Measurements from ENCODE around the gene ACVR2A.

Gene ACVR2A

DNA sequence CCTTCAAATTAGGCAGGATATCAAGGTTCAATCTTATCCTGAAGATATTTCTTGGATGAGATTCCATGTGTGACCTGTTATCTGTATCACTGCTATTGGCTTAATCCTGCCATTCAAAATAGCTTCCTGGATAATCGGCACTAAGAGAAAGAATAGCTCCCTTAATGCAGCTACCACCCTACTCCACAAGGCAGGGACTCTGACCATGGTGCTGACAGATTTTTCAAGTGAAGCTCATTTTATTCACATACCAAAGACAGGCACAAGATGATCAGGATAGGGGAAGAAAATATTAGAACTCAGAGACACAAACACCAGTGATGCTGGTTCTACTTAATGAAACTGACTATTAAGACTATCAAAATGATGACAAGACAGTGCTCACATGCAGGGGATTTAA lies 100.8 kb downstream of the ACVR2A start:
- no peak for DNase-seq (ENCODE audit: low read depth, low spot score)
- Histone ChIP-seq H3K9ac (ENCODE audit: insufficient read length, low read depth) (no peak overlapping the region), H3K4me3 (ENCODE audit: insufficient read length, low read depth) (no peak overlapping the region), H3K27me3 (ENCODE audit: insufficient read depth, insufficient read length) (no peaks in the 10 kb centered on the region), H3K36me3 (ENCODE audit: insufficient read depth, insufficient read length, low read length) (peaks cover 34% of the 10 kb centered on the region), H3K9me3 (ENCODE audit: insufficient read depth, low read length) (no peaks in the 10 kb centered on the region), H3K4me1 (ENCODE audit: insufficient read depth, insufficient read length) (no peaks in the 10 kb centered on the region)
- no peak for TF ChIP-seq YY1 (IDR thresholded peaks at IDR 0.05; ENCODE audit: insufficient read depth, insufficient read length)
- TF ChIP-seq SUZ12 (IDR thresholded peaks at IDR 0.05; ENCODE audit: extremely low read depth, insufficient read depth, insufficient read length) = no peak
- no peak for TF ChIP-seq ZNF274 (IDR thresholded peaks at IDR 0.05; ENCODE audit: low read depth, low read length)

DNA sequence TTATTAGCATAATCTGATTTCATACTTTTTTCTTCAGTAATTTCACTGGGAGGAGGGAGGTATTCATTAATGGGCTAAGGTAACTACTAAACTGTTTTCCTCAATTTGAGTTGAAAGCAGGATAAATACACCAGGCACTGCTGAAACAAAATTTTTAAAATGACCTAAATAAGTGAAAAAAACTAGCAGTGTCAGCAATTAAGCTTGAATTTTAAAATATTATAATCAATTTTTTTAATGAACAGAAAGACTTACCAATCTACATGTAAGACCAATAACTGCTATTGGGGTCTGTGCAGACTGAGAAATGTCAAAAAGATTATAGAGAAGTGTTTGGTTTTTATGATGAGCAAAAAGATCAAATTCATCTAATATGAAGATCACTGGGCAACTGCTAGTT lies 107.3 kb downstream of the ACVR2A start:
- Histone ChIP-seq H3K9ac (ENCODE audit: insufficient read length, low read depth) (no peak overlapping the region), H3K4me1 (ENCODE audit: insufficient read depth, insufficient read length) (no peaks in the 10 kb centered on the region), H3K9me3 (ENCODE audit: insufficient read depth, low read length) (no peaks in the 10 kb centered on the region), H3K27me3 (ENCODE audit: insufficient read depth, insufficient read length) (no peaks in the 10 kb centered on the region), H3K36me3 (ENCODE audit: insufficient read depth, insufficient read length, low read length) (peaks cover 21% of the 10 kb centered on the region), H3K4me3 (ENCODE audit: insufficient read length, low read depth) (no peak overlapping the region)
- TF ChIP-seq ZNF274 (IDR thresholded peaks at IDR 0.05; ENCODE audit: low read depth, low read length) = no peak
- no peak for TF ChIP-seq YY1 (IDR thresholded peaks at IDR 0.05; ENCODE audit: insufficient read depth, insufficient read length)
- TF ChIP-seq SUZ12 (IDR thresholded peaks at IDR 0.05; ENCODE audit: extremely low read depth, insufficient read depth, insufficient read length) = no peak
- no peak for DNase-seq (ENCODE audit: low read depth, low spot score)

DNA sequence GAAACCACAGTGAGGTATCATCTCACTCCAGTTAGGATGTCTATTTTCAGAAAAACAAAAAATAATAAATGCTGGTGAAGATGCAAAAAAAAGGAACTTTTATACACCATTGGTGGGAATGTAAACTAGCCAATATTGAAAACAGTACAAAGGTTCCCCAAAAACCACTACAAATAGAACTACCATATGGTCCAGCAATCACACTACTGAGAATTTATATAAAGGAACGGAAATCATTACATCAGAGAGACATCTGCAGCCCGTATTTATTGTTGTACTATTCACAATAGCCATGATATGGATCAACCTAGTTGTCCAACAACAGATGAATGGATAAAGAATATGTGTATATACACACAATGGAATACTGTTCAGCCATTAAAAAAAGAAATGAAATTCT lies 123.7 kb downstream of the ACVR2A start:
- Histone ChIP-seq H3K4me1 (ENCODE audit: insufficient read depth, insufficient read length) (no peaks in the 10 kb centered on the region), H3K27me3 (ENCODE audit: insufficient read depth, insufficient read length) (no peaks in the 10 kb centered on the region), H3K9me3 (ENCODE audit: insufficient read depth, low read length) (no peaks in the 10 kb centered on the region), H3K36me3 (ENCODE audit: insufficient read depth, insufficient read length, low read length) (peaks cover 10% of the 10 kb centered on the region), H3K4me3 (ENCODE audit: insufficient read length, low read depth) (no peak overlapping the region), H3K9ac (ENCODE audit: insufficient read length, low read depth) (no peak overlapping the region)
- no peak for DNase-seq (ENCODE audit: low read depth, low spot score)
- TF ChIP-seq ZNF274 (IDR thresholded peaks at IDR 0.05; ENCODE audit: low read depth, low read length) (no peak), YY1 (IDR thresholded peaks at IDR 0.05; ENCODE audit: insufficient read depth, insufficient read length) (no peak), SUZ12 (IDR thresholded peaks at IDR 0.05; ENCODE audit: extremely low read depth, insufficient read depth, insufficient read length) (no peak)

DNA sequence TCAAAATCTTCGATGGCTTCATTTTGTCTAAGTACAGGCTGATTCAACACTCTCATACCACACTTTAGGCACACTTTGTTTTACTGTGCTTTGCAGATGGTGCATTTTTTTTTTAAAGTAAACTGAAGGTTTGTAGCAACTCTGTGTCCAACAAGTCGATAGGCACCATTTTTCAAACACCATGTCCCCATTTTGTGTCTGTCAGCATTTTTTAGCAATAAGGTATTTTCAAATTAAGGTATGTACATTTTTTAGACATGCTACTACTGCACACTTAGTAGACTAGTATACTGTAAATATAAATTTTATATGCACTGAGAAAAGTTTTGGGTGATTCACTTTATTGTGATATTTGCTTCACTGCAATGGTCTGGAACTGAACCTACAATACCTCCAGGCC lies 131.3 kb downstream of the ACVR2A start:
- peaks cover 13% of the 10 kb centered on the region for H3K36me3 ChIP-seq (ENCODE audit: insufficient read depth, insufficient read length, low read length)
- 0 out of 2 replicates have a peak, but pooled peaks cover 7% of the 10 kb centered on the region for H3K9me3 ChIP-seq (ENCODE audit: insufficient read depth, low read length)
- no peaks in the 10 kb centered on the region for H3K27me3 ChIP-seq (ENCODE audit: insufficient read depth, insufficient read length)
- TF ChIP-seq SUZ12 (IDR thresholded peaks at IDR 0.05; ENCODE audit: extremely low read depth, insufficient read depth, insufficient read length) (no peak), YY1 (IDR thresholded peaks at IDR 0.05; ENCODE audit: insufficient read depth, insufficient read length) (no peak), ZNF274 (IDR thresholded peaks at IDR 0.05; ENCODE audit: low read depth, low read length) (no peak)
- no peak for DNase-seq (ENCODE audit: low read depth, low spot score)
- H3K4me1 ChIP-seq (ENCODE audit: insufficient read depth, insufficient read length) = no peaks in the 10 kb centered on the region
- H3K9ac ChIP-seq (ENCODE audit: insufficient read length, low read depth) = no peak overlapping the region
- no peak overlapping the region for H3K4me3 ChIP-seq (ENCODE audit: insufficient read length, low read depth)

DNA sequence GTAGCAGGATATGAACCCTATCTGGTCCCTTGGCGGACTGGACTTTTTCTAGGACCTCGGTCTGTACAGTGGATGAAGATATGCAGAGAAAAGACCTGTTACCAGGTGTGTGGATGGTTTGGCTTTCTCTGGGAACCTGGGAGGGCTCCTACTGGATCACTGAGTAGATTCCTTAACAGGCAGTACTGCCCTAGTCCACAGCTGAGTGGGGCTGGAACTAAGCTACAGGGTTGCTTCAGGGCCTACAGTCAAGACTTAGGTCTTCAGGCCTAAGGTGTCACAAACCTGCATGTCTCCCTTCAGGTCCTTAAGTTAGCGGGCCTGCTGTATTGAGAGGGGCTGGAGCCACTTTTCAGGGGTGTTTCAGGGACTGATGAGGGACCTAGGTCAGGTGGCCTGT lies 132.8 kb downstream of the ACVR2A start:
- H3K36me3 ChIP-seq (ENCODE audit: insufficient read depth, insufficient read length, low read length) = peaks cover 12% of the 10 kb centered on the region
- no peak for DNase-seq (ENCODE audit: low read depth, low spot score)
- no peak overlapping the region for H3K9ac ChIP-seq (ENCODE audit: insufficient read length, low read depth)
- TF ChIP-seq ZNF274 (IDR thresholded peaks at IDR 0.05; ENCODE audit: low read depth, low read length) (no peak), YY1 (IDR thresholded peaks at IDR 0.05; ENCODE audit: insufficient read depth, insufficient read length) (no peak), SUZ12 (IDR thresholded peaks at IDR 0.05; ENCODE audit: extremely low read depth, insufficient read depth, insufficient read length) (no peak)
- H3K9me3 ChIP-seq (ENCODE audit: insufficient read depth, low read length) = 0 out of 2 replicates have a peak, but pooled peaks cover 7% of the 10 kb centered on the region
- H3K4me1 ChIP-seq (ENCODE audit: insufficient read depth, insufficient read length) = no peaks in the 10 kb centered on the region
- H3K27me3 ChIP-seq (ENCODE audit: insufficient read depth, insufficient read length) = no peaks in the 10 kb centered on the region
- H3K4me3 ChIP-seq (ENCODE audit: insufficient read length, low read depth) = no peak overlapping the region
